Measurements from ENCODE around the gene GPS1.

The GPS1 gene

DNA sequence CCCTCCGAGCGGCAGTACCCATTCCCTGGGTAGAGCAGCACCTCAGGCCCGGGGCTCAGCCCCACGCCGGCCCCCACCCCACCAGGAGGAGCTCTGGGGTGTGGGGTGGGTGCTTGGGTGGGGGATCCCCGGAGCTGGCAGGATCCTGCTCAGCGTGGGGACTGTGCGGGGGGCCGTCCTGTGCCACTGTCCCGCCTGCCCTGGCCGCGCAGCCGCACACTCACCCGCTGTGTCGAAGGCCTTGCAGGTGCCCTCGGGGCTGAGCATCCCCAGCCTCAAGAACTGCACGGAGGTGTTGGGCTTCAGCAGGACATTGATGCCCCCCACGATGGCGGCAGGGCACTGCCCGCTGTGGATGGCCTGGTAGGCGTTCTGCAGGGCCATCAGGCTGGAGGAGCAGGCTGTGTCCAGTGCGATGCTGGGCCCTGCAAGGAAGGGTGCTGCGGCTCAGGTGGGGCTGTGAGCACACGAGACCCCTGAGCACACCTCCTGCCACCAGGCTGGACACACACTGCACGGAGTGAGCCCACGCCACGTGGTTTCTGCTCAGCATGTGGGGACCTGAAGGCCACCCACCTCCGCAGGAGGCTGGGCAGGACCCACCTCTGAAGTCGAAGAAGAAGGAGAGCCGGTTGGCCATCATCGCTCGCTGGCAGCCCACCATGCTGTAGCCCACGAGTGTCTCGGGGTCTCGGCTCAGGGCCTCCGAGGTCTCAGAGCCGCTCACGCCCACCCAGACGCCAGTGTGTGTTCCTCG is 41.5 kb downstream of the GPS1 start:
- no peaks in the 10 kb centered on the region for H3K27me3 ChIP-seq (ENCODE audit: control insufficient read depth in 1 of 2, insufficient read depth in 2 of 2, low read length in 2 of 2)
- H3K9ac ChIP-seq (ENCODE audit: low read length) = no peak overlapping the region
- no peaks in the 10 kb centered on the region for H3K9me3 ChIP-seq (ENCODE audit: low read length)
- no peak overlapping the region for H3K27ac ChIP-seq (ENCODE audit: low read depth, low read length)
- H3K4me3 ChIP-seq (ENCODE audit: low read depth in 1 of 2, low read length in 2 of 2) = no peak overlapping the region
- H3K36me3 ChIP-seq (ENCODE audit: insufficient read depth, low read length) = peaks cover 42% of the 10 kb centered on the region
- peaks cover 10% of the 10 kb centered on the region for H3K4me1 ChIP-seq (ENCODE audit: insufficient read depth, low read length)

DNA sequence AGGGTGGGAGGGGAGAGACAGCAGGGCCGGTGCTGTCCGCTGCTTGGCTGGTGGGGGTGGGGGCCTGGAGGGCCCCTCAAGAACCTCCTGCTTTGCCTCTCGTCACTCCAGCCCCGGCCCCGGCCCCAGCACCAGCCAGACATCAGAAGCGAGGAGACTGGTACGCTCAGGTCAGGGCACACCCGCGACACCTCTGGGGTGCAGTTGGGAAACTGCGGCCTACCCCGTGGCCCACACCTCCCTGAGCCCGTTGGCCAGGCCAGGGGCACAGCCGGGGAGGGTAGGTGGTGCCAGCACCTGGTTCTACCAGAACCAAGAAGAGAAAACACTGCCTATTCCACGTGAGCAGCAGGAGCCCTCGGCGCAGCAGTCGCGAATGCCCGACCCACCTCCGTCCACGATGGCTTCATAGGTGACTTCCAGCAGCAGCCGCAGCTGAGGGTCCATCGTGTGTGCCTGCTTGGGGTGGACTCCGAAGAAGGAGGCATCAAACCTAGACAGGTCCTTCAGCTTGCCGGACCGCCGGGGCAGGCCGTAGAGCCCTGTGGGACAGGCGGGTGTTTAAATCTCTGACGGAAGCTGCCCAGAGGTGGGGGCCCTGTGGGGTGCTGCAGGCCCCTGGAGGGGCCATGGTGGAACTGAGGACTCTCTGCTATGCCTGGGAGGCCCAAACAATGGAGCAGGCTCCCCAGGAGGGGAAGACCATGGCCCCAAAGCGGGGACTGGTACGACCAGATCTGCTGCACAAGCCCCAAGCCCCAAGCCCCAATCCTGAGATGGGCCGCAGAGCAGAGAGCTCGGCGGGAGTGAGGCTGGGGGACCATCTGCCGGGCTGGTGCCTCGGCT is 43.5 kb downstream of the GPS1 start:
- H3K9me3 ChIP-seq (ENCODE audit: low read length) = no peaks in the 10 kb centered on the region
- no peak overlapping the region for H3K4me3 ChIP-seq (ENCODE audit: low read depth in 1 of 2, low read length in 2 of 2)
- H3K27me3 ChIP-seq (ENCODE audit: control insufficient read depth in 1 of 2, insufficient read depth in 2 of 2, low read length in 2 of 2) = no peaks in the 10 kb centered on the region
- no peak overlapping the region for H3K9ac ChIP-seq (ENCODE audit: low read length)
- peaks cover 18% of the 10 kb centered on the region for H3K4me1 ChIP-seq (ENCODE audit: insufficient read depth, low read length)
- peaks cover 25% of the 10 kb centered on the region for H3K36me3 ChIP-seq (ENCODE audit: insufficient read depth, low read length)
- no peak overlapping the region for H3K27ac ChIP-seq (ENCODE audit: low read depth, low read length)

DNA sequence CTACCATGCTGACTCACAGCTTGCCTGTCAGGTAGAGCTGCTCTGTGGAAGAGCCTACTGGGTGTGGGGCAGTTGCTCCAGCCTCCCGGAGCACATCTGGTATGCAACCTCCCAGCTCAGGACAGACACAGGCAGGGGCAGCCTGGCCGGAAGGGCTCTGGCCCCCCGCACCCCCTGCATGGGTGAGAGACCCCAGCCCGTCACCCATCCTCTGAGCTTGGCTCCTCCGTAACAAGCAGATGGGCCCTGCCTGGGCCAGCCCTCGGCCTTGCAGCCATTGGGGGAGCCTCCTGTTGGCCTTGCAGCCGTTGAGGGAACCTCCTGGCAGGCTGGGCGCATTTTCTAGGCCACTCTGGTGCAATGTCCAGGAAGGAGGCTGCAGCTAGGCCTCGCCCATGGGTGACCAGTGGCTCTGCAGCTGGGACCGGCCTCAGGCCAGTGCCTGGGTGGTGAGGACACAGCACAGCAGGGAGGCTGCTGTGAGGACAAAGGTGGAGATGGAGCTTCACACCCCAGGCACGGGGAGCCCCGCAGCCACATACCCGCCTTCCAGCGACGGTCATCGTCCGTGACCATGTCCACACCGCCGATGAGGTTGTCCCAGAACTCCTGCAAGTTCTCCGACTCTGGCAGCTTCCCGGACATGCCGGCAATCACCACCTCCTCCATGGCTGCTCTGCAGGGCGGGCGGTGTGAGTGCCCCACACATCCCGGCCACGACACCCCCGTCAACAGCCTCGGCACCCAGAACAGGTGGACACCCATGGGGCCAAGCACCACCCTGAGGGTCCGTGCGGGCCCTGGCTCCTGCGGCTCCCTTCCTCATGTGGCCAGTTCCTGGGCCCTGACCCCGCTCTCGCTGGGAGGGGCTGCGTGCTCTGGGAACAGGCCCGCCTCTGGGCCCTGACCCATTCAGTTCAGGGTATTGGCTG is 44.3 kb downstream of the GPS1 start:
- Histone ChIP-seq H3K4me3 (ENCODE audit: low read depth in 1 of 2, low read length in 2 of 2) (no peak overlapping the region), H3K27ac (ENCODE audit: low read depth, low read length) (no peak overlapping the region), H3K4me1 (ENCODE audit: insufficient read depth, low read length) (peaks cover 20% of the 10 kb centered on the region), H3K9me3 (ENCODE audit: low read length) (no peaks in the 10 kb centered on the region), H3K9ac (ENCODE audit: low read length) (no peak overlapping the region), H3K36me3 (ENCODE audit: insufficient read depth, low read length) (peaks cover 22% of the 10 kb centered on the region), H3K27me3 (ENCODE audit: control insufficient read depth in 1 of 2, insufficient read depth in 2 of 2, low read length in 2 of 2) (no peaks in the 10 kb centered on the region)

DNA sequence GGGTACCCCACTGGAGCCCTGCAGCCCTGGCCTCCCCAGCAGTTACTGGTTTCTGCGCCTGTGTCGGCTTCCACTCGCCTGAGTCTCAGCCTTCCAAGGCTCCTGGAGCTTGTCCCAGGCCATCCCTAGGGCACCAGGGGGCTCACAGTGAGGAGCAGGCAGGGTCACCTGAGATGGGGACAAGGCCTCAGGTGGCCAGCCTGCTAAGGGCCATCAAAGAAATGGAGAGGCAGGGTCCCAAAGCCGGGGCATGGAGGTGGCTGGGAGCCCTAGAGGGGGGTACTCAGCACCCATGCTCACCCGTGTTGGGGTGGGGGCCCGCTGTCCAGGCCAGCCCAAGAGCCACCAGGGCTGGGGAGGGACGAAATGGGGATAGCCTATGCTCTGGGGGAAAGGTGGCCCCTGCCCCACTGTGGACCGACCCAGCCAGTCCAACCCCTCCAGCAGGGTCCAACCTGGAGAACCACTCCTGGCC is 45.0 kb downstream of the GPS1 start:
- H3K9ac ChIP-seq (ENCODE audit: low read length) = peak overlapping the region; percentile 15
- peak overlapping the region; percentile 80 for H3K27ac ChIP-seq (ENCODE audit: low read depth, low read length)
- H3K9me3 ChIP-seq (ENCODE audit: low read length) = no peaks in the 10 kb centered on the region
- H3K36me3 ChIP-seq (ENCODE audit: insufficient read depth, low read length) = peaks cover 17% of the 10 kb centered on the region
- H3K4me3 ChIP-seq (ENCODE audit: low read depth in 1 of 2, low read length in 2 of 2) = peak overlapping the region; percentile 49 to 62
- no peaks in the 10 kb centered on the region for H3K27me3 ChIP-seq (ENCODE audit: control insufficient read depth in 1 of 2, insufficient read depth in 2 of 2, low read length in 2 of 2)
- H3K4me1 ChIP-seq (ENCODE audit: insufficient read depth, low read length) = peaks cover 25% of the 10 kb centered on the region

GRCh38 chr17:82097184-82097918 is 45.7 kb downstream of the GPS1 start:
- Histone ChIP-seq H3K4me1 (ENCODE audit: insufficient read depth, low read length) (peaks cover 25% of the 10 kb centered on the region), H3K4me3 (ENCODE audit: low read depth in 1 of 2, low read length in 2 of 2) (peak overlapping the region; percentile 49 to 62), H3K9me3 (ENCODE audit: low read length) (no peaks in the 10 kb centered on the region), H3K27me3 (ENCODE audit: control insufficient read depth in 1 of 2, insufficient read depth in 2 of 2, low read length in 2 of 2) (no peaks in the 10 kb centered on the region), H3K36me3 (ENCODE audit: insufficient read depth, low read length) (peaks cover 11% of the 10 kb centered on the region), H3K27ac (ENCODE audit: low read depth, low read length) (peak overlapping the region; percentile 80), H3K9ac (ENCODE audit: low read length) (peak overlapping the region; percentile 15)

DNA sequence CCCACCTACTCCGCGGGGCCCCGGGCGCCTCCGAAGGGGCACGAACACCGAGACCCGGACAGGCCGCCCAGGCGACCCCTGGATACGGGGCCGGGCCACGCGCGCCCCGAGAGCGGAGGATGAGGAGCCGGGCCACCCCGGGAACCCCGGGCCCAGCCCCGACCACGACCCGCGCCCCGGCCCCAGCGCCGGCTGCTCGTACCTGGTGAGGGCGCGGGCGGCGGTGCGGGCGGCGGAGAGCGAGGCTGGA is 46.1 kb downstream of the GPS1 start:
- Histone ChIP-seq H3K27me3 (ENCODE audit: control insufficient read depth in 1 of 2, insufficient read depth in 2 of 2, low read length in 2 of 2) (no peaks in the 10 kb centered on the region), H3K27ac (ENCODE audit: low read depth, low read length) (peak overlapping the region; percentile 80), H3K4me1 (ENCODE audit: insufficient read depth, low read length) (peaks cover 25% of the 10 kb centered on the region), H3K9ac (ENCODE audit: low read length) (no peak overlapping the region), H3K9me3 (ENCODE audit: low read length) (no peaks in the 10 kb centered on the region), H3K4me3 (ENCODE audit: low read depth in 1 of 2, low read length in 2 of 2) (peak overlapping the region; percentile 49 to 62), H3K36me3 (ENCODE audit: insufficient read depth, low read length) (peaks cover 11% of the 10 kb centered on the region)

GRCh38 chr17:82098169-82098938 is 46.7 kb downstream of the GPS1 start, which contains the start of gene FASN:
Gene FASN (minus strand): TSS chr17:82098236. CDS start chr17:82096445, 1,791 bp downstream.
- Histone ChIP-seq H3K36me3 (ENCODE audit: insufficient read depth, low read length) (peaks cover 6% of the 10 kb centered on the region), H3K27me3 (ENCODE audit: control insufficient read depth in 1 of 2, insufficient read depth in 2 of 2, low read length in 2 of 2) (no peaks in the 10 kb centered on the region), H3K9ac (ENCODE audit: low read length) (peak within 1 kb of the TSS; percentile 15)

DNA sequence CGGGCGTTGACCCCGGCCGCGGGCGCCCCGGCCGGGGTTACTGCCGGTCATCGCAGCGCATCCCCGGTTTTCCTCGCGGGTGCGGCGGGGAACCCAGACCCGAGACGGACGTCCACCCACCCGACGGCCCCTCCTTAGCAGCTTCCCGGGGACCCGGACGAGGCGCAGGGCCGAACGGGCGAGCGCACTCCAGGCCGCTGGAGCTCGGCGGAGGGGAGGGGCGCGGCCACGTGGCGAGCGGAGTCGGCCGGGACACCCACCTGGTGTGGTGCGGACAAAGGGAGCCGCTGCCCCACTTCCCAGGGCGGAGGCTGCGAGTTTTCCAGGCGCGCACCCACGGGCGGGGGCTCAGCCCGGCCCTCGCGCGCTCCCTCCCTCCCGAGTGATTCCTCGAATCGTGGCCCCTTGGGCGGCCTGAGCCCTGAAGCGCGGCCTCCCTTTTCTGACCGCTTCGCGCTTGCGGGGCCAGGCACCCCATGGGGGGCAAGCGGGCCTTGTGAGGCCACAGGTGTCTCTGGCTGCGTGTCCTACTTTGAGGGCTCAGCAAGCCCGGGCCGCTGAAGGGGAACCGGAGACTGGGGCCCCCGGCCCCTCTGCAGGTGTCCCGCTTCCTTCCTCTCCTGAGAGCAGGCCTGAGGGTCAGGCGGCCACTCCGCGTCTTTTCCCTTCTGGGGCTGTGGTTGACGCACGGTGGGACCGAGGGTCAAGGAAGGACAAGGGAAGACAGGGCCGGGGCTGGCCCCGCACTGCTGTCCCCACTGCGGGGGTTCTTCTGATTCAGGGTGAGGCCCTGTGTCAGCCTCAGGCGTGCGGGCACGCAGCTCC is 47.5 kb downstream of the GPS1 start:
- Histone ChIP-seq H3K4me1 (ENCODE audit: insufficient read depth, low read length) (peaks cover 36% of the 10 kb centered on the region), H3K9me3 (ENCODE audit: low read length) (no peaks in the 10 kb centered on the region), H3K27ac (ENCODE audit: low read depth, low read length) (peak overlapping the region; percentile 95), H3K27me3 (ENCODE audit: control insufficient read depth in 1 of 2, insufficient read depth in 2 of 2, low read length in 2 of 2) (no peaks in the 10 kb centered on the region), H3K9ac (ENCODE audit: low read length) (no peak overlapping the region), H3K36me3 (ENCODE audit: insufficient read depth, low read length) (peaks cover 5% of the 10 kb centered on the region), H3K4me3 (ENCODE audit: low read depth in 1 of 2, low read length in 2 of 2) (peak overlapping the region; percentile 66 to 74)

More at GRCh38 chr17:82098169-82098938, 46.7 kb downstream of the GPS1 start, which contains the start of gene FASN:
- no peaks in the 10 kb centered on the region for H3K9me3 ChIP-seq (ENCODE audit: low read length)
- peaks cover 28% of the 10 kb centered on the region for H3K4me1 ChIP-seq (ENCODE audit: insufficient read depth, low read length)
- peak within 1 kb of the TSS; percentile 66 to 74 for H3K4me3 ChIP-seq (ENCODE audit: low read depth in 1 of 2, low read length in 2 of 2)
- peak within 1 kb of the TSS; percentile 95 for H3K27ac ChIP-seq (ENCODE audit: low read depth, low read length)

DNA sequence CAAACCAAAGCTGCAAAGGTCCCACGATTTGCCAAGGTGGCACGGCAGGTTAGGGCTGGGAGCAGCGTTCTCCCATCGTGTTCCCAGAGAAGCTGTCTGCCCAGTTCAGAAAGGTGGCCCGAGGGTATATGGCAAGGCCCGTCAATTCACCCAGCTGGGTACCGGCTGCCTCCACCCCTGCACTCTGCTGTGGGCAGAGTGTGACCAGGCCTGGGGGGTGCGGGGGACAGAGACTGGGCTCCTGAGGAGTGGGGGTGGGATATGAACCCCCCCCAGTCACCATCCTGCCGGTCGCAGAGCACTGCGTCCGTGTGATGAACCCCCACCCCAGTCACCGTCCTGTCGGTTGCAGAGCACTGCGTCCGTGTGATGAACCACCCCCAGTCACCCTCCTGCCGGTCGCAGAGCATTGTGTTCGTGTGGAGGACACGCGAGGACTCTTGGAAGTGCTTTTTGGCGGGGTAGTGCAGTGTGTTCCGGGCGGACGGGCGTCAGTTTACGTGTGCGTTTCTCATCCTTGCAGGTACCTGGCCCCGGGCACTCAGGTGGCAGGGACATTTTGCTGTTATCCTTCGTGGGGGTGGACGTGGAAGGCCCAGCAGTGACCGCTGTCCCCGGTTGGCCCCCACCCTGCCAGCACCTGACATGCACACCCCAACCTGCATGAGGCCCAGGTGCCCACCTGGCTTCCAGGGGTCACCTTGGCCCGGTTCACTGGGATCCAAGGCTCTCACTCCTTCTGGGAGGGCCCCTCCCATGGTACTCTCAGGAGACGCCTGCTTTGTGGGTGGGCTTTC is 49.0 kb downstream of the GPS1 start:
- H3K4me1 ChIP-seq (ENCODE audit: insufficient read depth, low read length) = peaks cover 38% of the 10 kb centered on the region
- no peaks in the 10 kb centered on the region for H3K9me3 ChIP-seq (ENCODE audit: low read length)
- H3K4me3 ChIP-seq (ENCODE audit: low read depth in 1 of 2, low read length in 2 of 2) = no peak overlapping the region
- no peak overlapping the region for H3K9ac ChIP-seq (ENCODE audit: low read length)
- H3K36me3 ChIP-seq (ENCODE audit: insufficient read depth, low read length) = no peaks in the 10 kb centered on the region
- H3K27me3 ChIP-seq (ENCODE audit: control insufficient read depth in 1 of 2, insufficient read depth in 2 of 2, low read length in 2 of 2) = no peaks in the 10 kb centered on the region
- no peak overlapping the region for H3K27ac ChIP-seq (ENCODE audit: low read depth, low read length)
